Measurements from ENCODE around the gene ARF1. TPM values are rescaled to one million over a fixed set of nuclear protein-coding genes. Genes with fewer than 3 reads are reported as not detected.

The ARF1 gene
- total and polyA plus RNA-seq, 2 donors (not counting 1 experiment from before 2014, with no cell fraction given): 193 to 389 TPM

DNA sequence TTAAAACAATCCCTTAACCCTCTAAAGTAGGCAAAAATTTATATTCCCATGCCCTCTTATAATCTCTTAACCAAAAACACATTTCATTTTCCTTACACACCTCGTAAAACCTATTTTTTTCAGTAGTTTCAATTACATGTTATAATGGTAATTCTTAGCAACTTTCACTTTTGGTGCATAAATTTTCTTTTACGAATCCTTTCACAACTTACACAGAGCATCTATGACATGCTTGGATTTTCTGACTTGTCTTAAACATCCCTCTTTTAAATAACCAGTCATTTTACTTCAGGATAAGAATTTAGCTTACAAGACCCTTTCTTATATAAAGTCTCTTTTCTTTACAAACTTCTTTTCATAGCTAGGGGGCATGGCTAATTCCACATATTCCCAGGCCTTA, 35.5 kb downstream of the ARF1 start:
- intact Hi-C loops (cut with micrococcal nuclease): no loop called here
- H3K36me3 ChIP-seq (replicated peaks in 1 of 2; ENCODE audit: control extremely low read depth in 1 of 2, control insufficient read depth in 1 of 2, extremely low read depth in 1 of 2, insufficient read depth in 2 of 2, low read length in 1 of 2): no peaks in the 10 kb centered on the region
- no peaks in the 10 kb centered on the region for H3K27me3 ChIP-seq (replicated peaks in 1 of 4; ENCODE audit: control extremely low read depth in 1 of 4, control insufficient read depth in 3 of 4, insufficient read depth in 4 of 4, low read length in 3 of 4)
- Mint-ChIP-seq H3K4me1 (peaks cover 5% of the 10 kb centered on the region), H3K9me3 (ENCODE audit: insufficient read depth) (peaks cover 3% of the 10 kb centered on the region), H3K4me3 (no peak overlapping the region), H3K27ac (no peak overlapping the region), H3K27me3 (no peaks in the 10 kb centered on the region)
- no peak for TF ChIP-seq EZH2 (IDR thresholded peaks at IDR 0.05; ENCODE audit: borderline replicate concordance, insufficient read depth, low read depth, low read length, poor library complexity, severe bottlenecking)
- TF ChIP-seq, protein P1, sequence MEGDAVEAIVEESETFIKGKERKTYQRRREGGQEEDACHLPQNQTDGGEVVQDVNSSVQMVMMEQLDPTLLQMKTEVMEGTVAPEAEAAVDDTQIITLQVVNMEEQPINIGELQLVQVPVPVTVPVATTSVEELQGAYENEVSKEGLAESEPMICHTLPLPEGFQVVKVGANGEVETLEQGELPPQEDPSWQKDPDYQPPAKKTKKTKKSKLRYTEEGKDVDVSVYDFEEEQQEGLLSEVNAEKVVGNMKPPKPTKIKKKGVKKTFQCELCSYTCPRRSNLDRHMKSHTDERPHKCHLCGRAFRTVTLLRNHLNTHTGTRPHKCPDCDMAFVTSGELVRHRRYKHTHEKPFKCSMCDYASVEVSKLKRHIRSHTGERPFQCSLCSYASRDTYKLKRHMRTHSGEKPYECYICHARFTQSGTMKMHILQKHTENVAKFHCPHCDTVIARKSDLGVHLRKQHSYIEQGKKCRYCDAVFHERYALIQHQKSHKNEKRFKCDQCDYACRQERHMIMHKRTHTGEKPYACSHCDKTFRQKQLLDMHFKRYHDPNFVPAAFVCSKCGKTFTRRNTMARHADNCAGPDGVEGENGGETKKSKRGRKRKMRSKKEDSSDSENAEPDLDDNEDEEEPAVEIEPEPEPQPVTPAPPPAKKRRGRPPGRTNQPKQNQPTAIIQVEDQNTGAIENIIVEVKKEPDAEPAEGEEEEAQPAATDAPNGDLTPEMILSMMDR (IDR thresholded peaks at IDR 0.05): no peak
- no peaks in the 10 kb centered on the region for H4K20me1 ChIP-seq (ENCODE audit: control insufficient read depth, insufficient read depth, low read length, poor library complexity, severe bottlenecking)
- H3K4me1 ChIP-seq (ENCODE audit: control insufficient read depth in 2 of 2, insufficient read depth in 2 of 2, low read length in 2 of 2): peaks cover 10 to 11% of the 10 kb centered on the region in 2 donors
- H3K4me2 ChIP-seq (replicated peaks; ENCODE audit: low read depth, low read length, poor library complexity, severe bottlenecking): no peak overlapping the region
- ATAC-seq (ENCODE audit: low read depth) (no peak), DNase-seq (no peak)
- no peaks in the 10 kb centered on the region for H3K9me3 ChIP-seq (ENCODE audit: control extremely low read depth in 1 of 3, control insufficient read depth in 2 of 3, insufficient read depth in 1 of 3, low read length in 2 of 3)
- H3K27ac ChIP-seq (ENCODE audit: low read length in 2 of 2): no peak overlapping the region
- POLR2A ChIA-PET: no interaction called here
- no peak overlapping the region for H3K9ac ChIP-seq (ENCODE audit: low read length)
- no CpG with 5 or more reads among the region's 2 CpGs for WGBS (ENCODE audit: insufficient coverage)
- H2AFZ ChIP-seq (ENCODE audit: insufficient read depth, low read depth, low read length, poor library complexity, severe bottlenecking): no peak overlapping the region
- no peak overlapping the region for H3K4me3 ChIP-seq (ENCODE audit: control extremely low read depth in 1 of 5, extremely low read depth in 1 of 5, insufficient read depth in 1 of 5, low read depth in 2 of 5, low read length in 4 of 5)
- CTCF ChIA-PET: interaction anchor here (1.1 kb wide), 1 partner anchor 397 kb away, joined by 3 read pairs; no protein-coding TSS in a partner anchor
- H3K79me2 ChIP-seq (ENCODE audit: control insufficient read depth, insufficient read depth, low read length): no peaks in the 10 kb centered on the region

DNA sequence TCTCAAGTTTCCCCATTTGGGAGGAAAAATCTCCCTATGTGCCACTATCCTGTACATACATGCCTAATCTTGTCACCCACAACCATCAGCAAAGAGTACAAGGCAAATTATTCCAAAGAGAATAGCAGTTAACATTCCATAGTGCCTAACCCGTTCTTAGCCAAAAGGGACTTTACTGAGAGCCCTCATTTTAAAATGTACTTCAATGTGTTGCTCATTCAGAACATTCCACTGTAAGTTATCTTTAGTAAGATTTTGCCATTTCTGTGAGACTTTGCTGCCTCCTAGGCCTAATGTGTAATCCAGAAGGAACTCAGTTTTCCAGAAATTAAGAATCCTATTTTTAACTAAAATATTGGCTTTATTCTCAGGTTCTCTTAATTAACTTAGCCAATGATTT, 37.8 kb downstream of the ARF1 start:
- H3K9me3 Mint-ChIP-seq (ENCODE audit: insufficient read depth): peaks cover 3% of the 10 kb centered on the region
- Histone ChIP-seq H3K9me3 (ENCODE audit: control extremely low read depth in 1 of 3, control insufficient read depth in 2 of 3, insufficient read depth in 1 of 3, low read length in 2 of 3) (no peaks in the 10 kb centered on the region), H2AFZ (ENCODE audit: insufficient read depth, low read depth, low read length, poor library complexity, severe bottlenecking) (no peak overlapping the region), H3K9ac (ENCODE audit: low read length) (no peak overlapping the region), H3K4me1 (ENCODE audit: control insufficient read depth in 2 of 2, insufficient read depth in 2 of 2, low read length in 2 of 2) (peaks cover 10 to 11% of the 10 kb centered on the region in 2 donors), H3K27ac (ENCODE audit: low read length in 2 of 2) (no peak overlapping the region), H3K36me3 (replicated peaks in 1 of 2; ENCODE audit: control extremely low read depth in 1 of 2, control insufficient read depth in 1 of 2, extremely low read depth in 1 of 2, insufficient read depth in 2 of 2, low read length in 1 of 2) (no peaks in the 10 kb centered on the region), H3K4me2 (replicated peaks; ENCODE audit: low read depth, low read length, poor library complexity, severe bottlenecking) (no peak overlapping the region), H3K4me3 (ENCODE audit: control extremely low read depth in 1 of 5, extremely low read depth in 1 of 5, insufficient read depth in 1 of 5, low read depth in 2 of 5, low read length in 4 of 5) (no peak overlapping the region), H3K27me3 (replicated peaks in 1 of 4; ENCODE audit: control extremely low read depth in 1 of 4, control insufficient read depth in 3 of 4, insufficient read depth in 4 of 4, low read length in 3 of 4) (no peaks in the 10 kb centered on the region), H4K20me1 (ENCODE audit: control insufficient read depth, insufficient read depth, low read length, poor library complexity, severe bottlenecking) (no peaks in the 10 kb centered on the region), H3K79me2 (ENCODE audit: control insufficient read depth, insufficient read depth, low read length) (no peaks in the 10 kb centered on the region)
- intact Hi-C loops (cut with micrococcal nuclease): no loop called here
- no peak for ATAC-seq (ENCODE audit: low read depth)
- no peak for DNase-seq
- no peaks in the 10 kb centered on the region for H3K27me3 Mint-ChIP-seq
- TF ChIP-seq, protein P1 (IDR thresholded peaks at IDR 0.05): no peak
- no peak for TF ChIP-seq EZH2 (IDR thresholded peaks at IDR 0.05; ENCODE audit: borderline replicate concordance, insufficient read depth, low read depth, low read length, poor library complexity, severe bottlenecking)
- POLR2A ChIA-PET: no interaction called here
- no peak overlapping the region for H3K4me3 Mint-ChIP-seq
- H3K27ac Mint-ChIP-seq: no peak overlapping the region
- H3K4me1 Mint-ChIP-seq: peaks cover 5% of the 10 kb centered on the region
- no CpG with 5 or more reads among the region's 1 CpG for WGBS (ENCODE audit: insufficient coverage)
- CTCF ChIA-PET: no interaction called here

Measured in B cell (primary cell).